CD14-positive monocyte (primary cell): ENCODE measurements around the gene KIF21B. TPM values are rescaled to one million over a fixed set of nuclear protein-coding genes. Genes with fewer than 3 reads are reported as not detected.

Experiments used
- DNase-seq, 3 donors: peaks; one replicate each; pipeline ENCODE4 v3.0.0-alpha.2; 2011 to 2022
- H2AFZ ChIP-seq: 2 replicates; pipeline ENCODE4 v1.6.0; 2012; ENCODE audit warnings: mild to moderate bottlenecking, low read depth, low read length, inconsistent platforms; ENCODE audit not compliant: insufficient read depth, poor library complexity, severe bottlenecking
- H3K27ac ChIP-seq, 2 donors: 1 replicate in 1 of 2; 2 replicates in 1 of 2; pipeline ENCODE4 v1.5.1; 2012 to 2013; ENCODE audit warnings: low read length in 2 of 2, control low read depth in 1 of 2, inconsistent platforms in 1 of 2, low read depth in 1 of 2, mild to moderate bottlenecking in 1 of 2
- H3K27me3 ChIP-seq, 2 donors: one replicate each; pipeline versions ENCODE4 v1.6.0 to v1.6.1; 2011 to 2013; ENCODE audit warnings: low read length in 2 of 2; ENCODE audit not compliant: control insufficient read depth in 2 of 2, insufficient read depth in 2 of 2
- H3K36me3 ChIP-seq, 2 donors: replicated peaks in 1 of 2; 1 replicate in 1 of 2; 2 replicates in 1 of 2; pipeline versions ENCODE4 v1.5.1 to v1.6.1; 2012 to 2013; ENCODE audit warnings: low read length in 2 of 2, control low read depth in 1 of 2, inconsistent platforms in 1 of 2, mild to moderate bottlenecking in 1 of 2; ENCODE audit not compliant: insufficient read depth in 2 of 2, control insufficient read depth in 1 of 2
- H3K4me1 ChIP-seq, 2 donors: 1 replicate in 1 of 2; 2 replicates in 1 of 2; pipeline versions ENCODE4 v1.5.1 to v1.6.1; 2012 to 2013; ENCODE audit warnings: low read length in 2 of 2, control low read depth in 1 of 2, inconsistent platforms in 1 of 2, mild to moderate bottlenecking in 1 of 2, moderate library complexity in 1 of 2; ENCODE audit not compliant: insufficient read depth in 2 of 2, control insufficient read depth in 1 of 2
- H3K4me2 ChIP-seq: replicated peaks from 2 replicates; pipeline ENCODE3; 2012; ENCODE audit warnings: low read length, moderate library complexity, mild to moderate bottlenecking; ENCODE audit not compliant: poor library complexity, severe bottlenecking; ENCODE audit errors: extremely low read depth
- H3K4me3 ChIP-seq, 3 experiments: fragments of 200-600 bp in 1 of 3; sonication (generic) in 1 of 3; replicated peaks in 1 of 3; 1 replicate in 2 of 3; 2 replicates in 1 of 3; pipeline ENCODE4 v1.5.1; 2011 to 2013; ENCODE audit warnings: low read length in 3 of 3, mild to moderate bottlenecking in 3 of 3, control low read depth in 2 of 3, low read depth in 2 of 3, inconsistent platforms in 1 of 3, moderate library complexity in 1 of 3
- H3K79me2 ChIP-seq: 2 replicates; pipeline ENCODE4 v1.6.0; 2012; ENCODE audit warnings: mild to moderate bottlenecking, control low read depth, inconsistent platforms, low read length, moderate library complexity; ENCODE audit not compliant: insufficient read depth
- H3K9ac ChIP-seq: 2 replicates; pipeline ENCODE4 v1.6.0; 2017; ENCODE audit warnings: low read length, mild to moderate bottlenecking; ENCODE audit not compliant: insufficient read depth, poor library complexity, severe bottlenecking
- H3K9me3 ChIP-seq, 2 donors: replicated peaks in 1 of 2; 1 replicate in 1 of 2; 2 replicates in 1 of 2; pipeline versions ENCODE4 v1.5.1 to v1.6.1; 2012 to 2013; ENCODE audit warnings: low read length in 2 of 2, control low read depth in 1 of 2; ENCODE audit not compliant: control insufficient read depth in 1 of 2, insufficient read depth in 1 of 2
- H4K20me1 ChIP-seq: 2 replicates; pipeline ENCODE4 v1.6.0; 2012; ENCODE audit warnings: mild to moderate bottlenecking, low read length, control low read depth, moderate library complexity; ENCODE audit not compliant: insufficient read depth
- H3K27ac Mint-ChIP-seq, 7 donors: one replicate each; pipeline ENCODE4 v1.8.0; 2020; ENCODE audit warnings: mild to moderate bottlenecking in 7 of 7, mixed read lengths in 7 of 7, moderate library complexity in 6 of 7, inconsistent platforms in 2 of 7
- H3K27me3 Mint-ChIP-seq, 3 donors: one replicate each; pipeline ENCODE4 v1.8.0; 2021 to 2022; ENCODE audit warnings: low read depth in 3 of 3, mild to moderate bottlenecking in 3 of 3, mixed read lengths in 3 of 3, moderate library complexity in 3 of 3, inconsistent platforms in 1 of 3
- H3K36me3 Mint-ChIP-seq, 2 donors: one replicate each; pipeline ENCODE4 v1.8.0; 2020; ENCODE audit warnings: mixed read lengths in 2 of 2, inconsistent platforms in 1 of 2, mild to moderate bottlenecking in 1 of 2
- H3K4me1 Mint-ChIP-seq: one replicate; pipeline ENCODE4 v1.8.0; 2020; ENCODE audit warnings: mild to moderate bottlenecking, mixed read lengths
- H3K4me3 Mint-ChIP-seq, 2 donors: one replicate each; pipeline ENCODE4 v1.8.0; 2020; ENCODE audit warnings: mild to moderate bottlenecking in 2 of 2, mixed read lengths in 2 of 2, moderate library complexity in 1 of 2
- H3K9me3 Mint-ChIP-seq, 7 donors: one replicate each; pipeline ENCODE4 v1.8.0; 2020 to 2022; ENCODE audit warnings: mixed read lengths in 7 of 7, mild to moderate bottlenecking in 6 of 7, moderate library complexity in 6 of 7, inconsistent platforms in 2 of 7
- WGBS: methylation state at CpG from one replicate; pipeline ENCODE4 v1.1.5; 2013; ENCODE audit warnings: missing lambda C conversion rate; ENCODE audit not compliant: insufficient coverage; 5-methylcytosine and 5-hydroxymethylcytosine counted together
- intact Hi-C, 2 donors: fragments of 100-400 bp; cut with micrococcal nuclease; formaldehyde crosslinking; loops; one replicate each; pipeline versions ENCODE4 v1.15.0 to v1.15.1; 2023
- polyA plus RNA-seq, 3 donors: library from polyadenylated mRNA; depleted of rRNA in 1 of 3; unstranded in 2 of 3; stranded (reverse) in 1 of 3; fragments of 300-500 nt in 2 of 3; fragments of >200 nt in 1 of 3; fragmentation: Illumina TruSeq in 2 of 3; gene quantifications; 1 replicate in 2 of 3; 2 replicates in 1 of 3; pipeline ENCODE4 v1.2.3, GENCODE V29; 2012 to 2021
- TF ChIP-seq, protein P1 (sequence below): fragments of 200-600 bp; IDR thresholded peaks from one replicate; pipeline ENCODE4 v1.8.0; 2022; ENCODE audit warnings: antibody characterized with exemption, mild to moderate bottlenecking

Gene KIF21B
- polyA plus RNA-seq, 3 donors, result 0.18 to 9.8 (median 0.30) TPM

DNA sequence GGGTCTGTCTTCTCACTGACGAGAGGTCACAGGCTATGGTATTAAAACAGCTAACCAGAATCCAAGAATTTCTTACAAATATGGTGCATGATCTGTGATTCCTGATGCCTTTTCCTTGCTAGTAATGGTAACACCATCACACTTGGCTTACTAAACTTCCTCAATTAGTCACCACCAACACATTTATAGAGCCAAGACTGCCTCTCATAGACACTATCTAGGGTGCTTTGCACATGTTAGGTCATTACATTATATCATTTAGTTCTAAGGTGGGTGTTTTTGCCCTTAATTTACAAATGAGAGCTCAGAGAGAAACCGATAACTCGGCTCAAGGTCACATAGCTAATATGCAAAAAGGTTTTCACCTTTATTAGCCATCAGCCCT, 8.7 kb downstream of the KIF21B start:
- H3K4me2 ChIP-seq, result no peak overlapping the region
- H3K36me3 ChIP-seq, result peaks cover 0 to 14% of the 10 kb centered on the region in 2 donors
- H3K9me3 Mint-ChIP-seq, result peaks cover 0 to 2% (median 0%) of the 10 kb centered on the region in 7 donors
- peaks cover 1 to 15% (median 3%) of the 10 kb centered on the region in 3 donors for H3K27me3 Mint-ChIP-seq
- H3K4me3 ChIP-seq, result no peak overlapping the region
- TF ChIP-seq, protein P1, sequence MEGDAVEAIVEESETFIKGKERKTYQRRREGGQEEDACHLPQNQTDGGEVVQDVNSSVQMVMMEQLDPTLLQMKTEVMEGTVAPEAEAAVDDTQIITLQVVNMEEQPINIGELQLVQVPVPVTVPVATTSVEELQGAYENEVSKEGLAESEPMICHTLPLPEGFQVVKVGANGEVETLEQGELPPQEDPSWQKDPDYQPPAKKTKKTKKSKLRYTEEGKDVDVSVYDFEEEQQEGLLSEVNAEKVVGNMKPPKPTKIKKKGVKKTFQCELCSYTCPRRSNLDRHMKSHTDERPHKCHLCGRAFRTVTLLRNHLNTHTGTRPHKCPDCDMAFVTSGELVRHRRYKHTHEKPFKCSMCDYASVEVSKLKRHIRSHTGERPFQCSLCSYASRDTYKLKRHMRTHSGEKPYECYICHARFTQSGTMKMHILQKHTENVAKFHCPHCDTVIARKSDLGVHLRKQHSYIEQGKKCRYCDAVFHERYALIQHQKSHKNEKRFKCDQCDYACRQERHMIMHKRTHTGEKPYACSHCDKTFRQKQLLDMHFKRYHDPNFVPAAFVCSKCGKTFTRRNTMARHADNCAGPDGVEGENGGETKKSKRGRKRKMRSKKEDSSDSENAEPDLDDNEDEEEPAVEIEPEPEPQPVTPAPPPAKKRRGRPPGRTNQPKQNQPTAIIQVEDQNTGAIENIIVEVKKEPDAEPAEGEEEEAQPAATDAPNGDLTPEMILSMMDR, result no peak
- no CpG with 5 or more reads among the region's 3 CpGs for WGBS
- H3K27ac ChIP-seq, result no peak overlapping the region
- H4K20me1 ChIP-seq, result peaks cover 98% of the 10 kb centered on the region
- peaks cover 76% of the 10 kb centered on the region for H3K4me1 Mint-ChIP-seq
- H3K79me2 ChIP-seq, result peaks cover 78% of the 10 kb centered on the region
- no peak overlapping the region for H3K9ac ChIP-seq
- H3K27me3 ChIP-seq, result no peaks in the 10 kb centered on the region
- H3K4me1 ChIP-seq, result peaks cover 76 to 77% of the 10 kb centered on the region in 2 donors
- H2AFZ ChIP-seq, result no peak overlapping the region
- no peak overlapping the region for H3K4me3 Mint-ChIP-seq
- intact Hi-C loops, result no loop called here
- peaks cover 8 to 11% of the 10 kb centered on the region in 2 donors for H3K36me3 Mint-ChIP-seq
- no peaks in the 10 kb centered on the region for H3K9me3 ChIP-seq
- H3K27ac Mint-ChIP-seq, result peak overlapping the region in 1 of 7 donors; percentile 25
- peak in 2 of 3 donors; percentile 33 for DNase-seq

- Histone ChIP-seq H3K36me3 (peaks cover 0 to 15% of the 10 kb centered on the region in 2 donors), H3K9ac (no peak overlapping the region), H3K79me2 (peaks cover 80% of the 10 kb centered on the region), H2AFZ (no peak overlapping the region), H3K27me3 (no peaks in the 10 kb centered on the region), H3K4me2 (no peak overlapping the region), H3K4me3 (no peak overlapping the region), H3K27ac (no peak overlapping the region), H4K20me1 (peaks cover 98% of the 10 kb centered on the region), H3K9me3 (no peaks in the 10 kb centered on the region), H3K4me1 (peaks cover 70 to 71% of the 10 kb centered on the region in 2 donors)
- Mint-ChIP-seq H3K4me1 (peaks cover 74% of the 10 kb centered on the region), H3K36me3 (peaks cover 11 to 14% of the 10 kb centered on the region in 2 donors), H3K9me3 (peaks cover 0 to under 1% (median 0%) of the 10 kb centered on the region in 7 donors), H3K27me3 (peaks cover 1 to 10% (median 3%) of the 10 kb centered on the region in 3 donors), H3K4me3 (no peak overlapping the region), H3K27ac (peak overlapping the region in 3 of 7 donors; percentile 25 to 76 (median 32))
- intact Hi-C loops, result no loop called here
- 90% methylated on average over 21 of the region's 33 CpGs for whole genome bisulfite sequencing
- no peak for DNase-seq
- TF ChIP-seq, protein P1, result no peak
These were observed 9.3 kb downstream of the KIF21B start for GRCh38 chr1:201013991-201014815.
